Stimulated activated CD4-positive, alpha-beta T cell treated with anti-CD3 and anti-CD28 coated beads, TNF-alpha, amount 100 ng/mL, for 4 hours (primary cell): ENCODE measurements around the gene ABTB1.
"Not testable (repeated sequence)": the region's sequence is repeated elsewhere in the genome, so short reads cannot be mapped to it uniquely, and the experiment has no call there.

ENCODE experiments used
- DNase-seq, 3 experiments: peaks; one replicate each; pipeline ENCODE4 v3.0.0-alpha.2; 2020; ENCODE audit warnings: low read depth in 3 of 3

The ABTB1 gene

DNA sequence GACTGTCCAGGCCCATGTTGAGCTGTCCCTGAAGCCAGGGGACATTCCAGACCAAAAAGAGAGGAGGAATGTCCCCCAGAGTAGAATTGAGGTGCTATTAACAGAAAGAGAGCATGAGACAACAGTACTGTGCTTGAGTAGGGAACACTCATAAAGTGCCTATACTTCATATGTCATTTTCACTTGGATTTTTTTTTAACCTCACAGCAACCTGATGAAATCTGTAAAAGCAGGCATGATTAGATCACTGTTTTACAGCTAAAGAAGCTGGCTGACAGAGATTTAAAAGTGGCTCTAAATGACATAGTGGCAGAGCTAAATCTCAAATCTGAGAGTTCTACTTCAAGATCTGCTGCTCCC, 24.9 kb upstream of the ABTB1 start:
- DNase-seq, result no peak

DNA sequence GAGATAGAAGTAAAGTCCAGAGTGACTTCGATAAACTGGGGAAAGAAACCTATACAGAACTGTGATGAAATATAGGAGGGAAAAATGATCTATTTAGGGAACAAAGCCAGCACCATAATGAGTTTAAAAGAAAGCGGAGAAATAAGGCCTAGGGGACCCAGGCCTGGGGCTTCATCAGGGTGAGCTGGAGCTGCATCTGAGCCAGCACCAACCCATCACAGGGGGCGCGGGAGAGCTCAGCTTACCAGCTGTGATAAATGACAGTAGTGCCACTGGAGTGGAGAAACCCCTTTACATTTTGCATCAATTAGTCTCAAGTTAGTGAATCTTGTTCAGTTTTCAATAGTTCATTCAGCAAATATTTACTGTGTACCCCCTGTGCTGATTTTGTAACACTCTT, 22.5 kb upstream of the ABTB1 start:
- DNase-seq, result no peak

DNA sequence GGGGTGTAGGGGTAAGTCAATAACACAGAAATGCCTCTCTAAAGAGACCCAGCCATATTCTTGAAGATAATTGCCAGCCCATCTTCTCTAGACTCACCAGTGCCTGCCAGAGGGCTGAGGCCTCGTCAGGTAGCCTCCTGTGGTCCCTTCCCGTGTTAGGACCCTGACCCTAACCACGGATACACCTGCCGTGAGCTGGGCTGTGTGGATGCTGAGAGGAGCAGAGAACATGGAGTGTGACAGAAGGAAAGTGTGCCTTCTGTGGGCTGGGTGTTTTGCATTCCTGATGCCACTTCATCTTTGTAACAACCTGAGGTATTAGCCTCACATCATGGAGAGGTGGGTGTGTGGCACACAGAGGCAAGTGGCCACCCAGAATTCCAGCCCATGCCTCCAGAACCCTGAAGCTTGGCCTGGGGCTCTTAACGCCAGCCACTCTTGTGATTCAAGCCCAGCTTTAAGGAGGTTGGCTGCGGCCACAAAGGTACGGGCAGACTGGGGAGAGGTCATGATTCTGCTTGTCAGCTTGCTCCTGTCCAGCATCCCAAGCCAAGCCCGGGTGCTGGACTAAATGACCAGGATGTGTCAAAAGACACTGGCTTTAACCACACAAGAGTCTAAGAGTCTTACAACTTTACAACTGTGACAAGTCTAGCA, 21.1 kb upstream of the ABTB1 start:
- no peak for DNase-seq

DNA sequence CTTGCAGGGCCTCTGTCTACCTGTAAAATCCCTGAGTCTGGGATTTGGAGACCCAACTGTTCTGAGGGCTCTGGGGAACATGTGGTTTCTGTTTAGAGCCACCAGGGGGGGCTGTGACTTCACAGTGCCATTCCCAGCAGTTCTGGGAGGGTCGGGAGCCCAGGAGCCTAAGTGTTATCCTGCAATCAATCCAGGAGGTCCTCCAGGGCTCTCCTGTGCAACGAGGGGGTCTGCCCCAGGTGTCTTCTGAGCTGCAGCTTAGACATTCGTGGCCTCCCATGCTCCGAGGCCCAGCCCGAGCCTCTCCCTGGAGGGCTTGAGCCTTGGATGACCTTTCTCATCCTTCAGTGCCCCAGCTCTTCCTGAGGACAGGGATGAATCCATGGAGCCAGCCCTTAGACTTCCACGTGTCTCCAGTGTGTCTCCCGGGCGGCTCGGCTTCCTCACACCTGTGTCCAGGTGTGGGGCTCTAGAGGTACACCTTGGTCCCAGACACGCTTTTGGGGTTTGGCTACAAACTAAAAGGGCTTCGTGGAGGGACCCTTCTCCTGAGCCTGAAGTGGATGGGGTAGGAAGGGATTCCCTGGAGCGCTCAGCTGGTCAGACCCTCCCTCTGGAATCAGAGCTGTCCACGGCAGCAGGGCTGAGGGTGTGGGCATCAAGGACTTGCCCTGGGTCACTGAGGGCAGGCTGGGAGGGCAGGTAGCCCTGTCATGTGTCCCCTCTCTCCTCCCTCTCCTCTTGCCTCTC, 20.3 kb upstream of the ABTB1 start:
- DNase-seq, result no peak

DNA sequence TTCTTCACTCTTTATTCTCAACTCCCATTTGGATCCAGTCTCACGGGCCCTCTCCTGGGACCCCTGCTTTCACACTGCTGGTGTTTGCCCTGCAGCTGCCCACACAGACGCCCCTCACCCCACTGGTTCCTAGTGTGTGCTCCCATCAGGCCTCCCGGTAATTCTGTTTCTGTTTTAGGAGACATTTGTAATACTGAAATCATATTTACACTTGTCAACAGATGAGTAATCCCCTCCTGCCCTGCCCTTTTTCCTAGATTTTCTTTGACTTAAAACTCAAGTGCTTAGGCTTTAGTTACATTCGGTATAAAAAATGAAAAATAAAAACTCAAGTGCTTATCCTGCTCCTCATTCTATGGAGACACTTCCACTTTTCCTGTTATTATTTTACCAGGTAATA, 18.4 kb upstream of the ABTB1 start:
- no peak for DNase-seq

DNA sequence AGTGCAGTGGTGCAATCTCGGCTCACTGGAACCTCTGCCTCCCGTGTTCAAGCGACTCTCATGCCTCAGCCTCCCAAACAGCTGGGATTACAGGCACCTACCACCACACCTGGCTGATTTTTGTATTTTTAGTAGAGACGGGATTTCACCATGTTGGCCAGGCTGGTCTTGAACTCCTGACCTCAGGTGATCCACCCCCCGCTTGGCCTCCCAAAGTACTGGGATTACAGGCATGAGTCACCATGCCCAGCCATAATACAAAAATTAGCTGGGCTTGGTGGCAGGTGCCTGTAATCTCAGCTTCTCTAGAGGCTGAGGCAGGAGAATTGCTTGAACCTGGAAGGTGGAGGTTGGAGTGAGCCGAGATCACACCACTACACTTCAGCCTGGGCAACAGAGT, 17.8 kb upstream of the ABTB1 start:
- not testable (repeated sequence) for DNase-seq

DNA sequence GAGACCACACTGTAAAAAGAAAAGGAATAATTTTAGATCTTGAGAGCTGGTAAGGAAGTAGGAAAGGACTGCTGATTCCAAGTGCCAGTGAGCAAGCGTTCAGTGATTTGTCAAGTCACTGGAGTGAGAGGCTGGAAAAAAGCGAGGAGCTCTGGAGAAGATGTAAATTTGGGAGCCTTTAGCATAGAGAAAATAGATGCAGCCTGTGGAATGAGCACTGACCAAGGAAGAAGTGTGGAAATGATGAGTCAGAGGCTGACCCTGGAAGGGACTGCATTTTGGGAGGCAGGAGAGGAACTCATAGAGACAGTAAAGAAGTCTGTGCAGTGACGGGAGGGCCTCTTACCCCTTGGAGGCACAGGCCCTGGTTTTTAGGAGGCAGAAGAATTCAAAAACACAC, 17.1 kb upstream of the ABTB1 start:
- DNase-seq, result no peak

DNA sequence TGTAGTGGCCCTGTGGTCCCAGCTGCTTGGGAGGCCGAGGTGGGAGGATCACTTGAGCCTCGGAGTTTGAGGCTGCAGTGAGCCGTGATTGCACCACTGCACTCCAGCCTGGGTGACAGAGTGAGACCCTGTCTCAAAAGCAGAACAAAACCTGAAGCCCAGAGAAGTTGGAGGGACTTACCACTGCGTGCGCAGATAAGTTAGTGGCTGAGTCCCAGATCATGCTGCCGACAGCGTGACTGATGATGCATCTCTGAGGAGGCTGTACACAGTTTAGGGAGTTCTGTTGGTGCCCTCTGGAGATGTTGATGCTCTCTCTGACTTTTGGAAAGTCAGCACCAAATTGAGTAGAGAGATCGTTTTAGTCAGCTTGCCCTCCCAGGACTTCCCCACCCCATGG, 15.8 kb upstream of the ABTB1 start:
- no peak for DNase-seq

DNA sequence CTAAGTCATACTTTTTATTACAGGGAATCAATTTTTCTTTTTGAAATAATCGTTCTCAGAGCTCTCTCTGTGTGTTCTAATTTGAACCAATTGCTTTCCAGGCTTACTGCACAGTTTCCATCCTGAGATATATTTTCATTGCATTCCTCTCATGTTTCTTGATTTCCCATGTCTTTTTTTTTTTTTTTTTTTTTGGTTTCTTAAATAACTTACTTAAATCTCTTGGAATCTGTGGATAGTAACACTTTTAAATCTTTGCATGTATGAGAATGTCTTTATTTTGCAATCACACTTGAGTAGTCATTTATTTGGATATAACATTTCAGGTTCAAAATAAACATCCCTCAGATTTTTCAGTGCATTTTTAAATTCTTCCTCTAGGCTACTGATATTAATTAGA, 14.5 kb upstream of the ABTB1 start:
- DNase-seq, result no peak

DNA sequence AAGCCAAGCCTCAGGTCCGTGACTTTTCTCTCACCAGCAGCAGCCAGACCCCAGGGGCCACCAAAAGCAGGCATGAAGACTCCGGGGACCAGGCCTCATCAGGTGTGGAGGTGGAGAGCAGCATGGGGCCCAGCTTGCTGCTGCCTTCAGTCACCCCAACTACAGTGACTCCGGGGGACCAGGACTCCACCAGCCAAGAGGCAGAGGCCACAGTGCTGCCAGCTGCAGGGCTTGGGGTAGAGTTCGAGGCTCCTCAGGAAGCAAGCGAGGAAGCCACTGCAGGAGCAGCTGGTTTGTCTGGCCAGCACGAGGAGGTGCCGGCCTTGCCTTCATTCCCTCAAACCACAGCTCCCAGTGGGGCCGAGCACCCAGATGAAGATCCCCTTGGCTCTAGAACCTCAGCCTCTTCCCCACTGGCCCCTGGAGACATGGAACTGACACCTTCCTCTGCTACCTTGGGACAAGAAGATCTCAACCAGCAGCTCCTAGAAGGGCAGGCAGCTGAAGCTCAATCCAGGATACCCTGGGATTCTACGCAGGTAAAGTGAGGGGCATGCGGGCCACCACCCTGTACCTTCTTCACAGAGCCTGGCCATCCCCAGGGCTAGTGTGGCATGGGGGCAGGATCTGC, 12.0 kb upstream of the ABTB1 start:
- DNase-seq, result no peak

DNA sequence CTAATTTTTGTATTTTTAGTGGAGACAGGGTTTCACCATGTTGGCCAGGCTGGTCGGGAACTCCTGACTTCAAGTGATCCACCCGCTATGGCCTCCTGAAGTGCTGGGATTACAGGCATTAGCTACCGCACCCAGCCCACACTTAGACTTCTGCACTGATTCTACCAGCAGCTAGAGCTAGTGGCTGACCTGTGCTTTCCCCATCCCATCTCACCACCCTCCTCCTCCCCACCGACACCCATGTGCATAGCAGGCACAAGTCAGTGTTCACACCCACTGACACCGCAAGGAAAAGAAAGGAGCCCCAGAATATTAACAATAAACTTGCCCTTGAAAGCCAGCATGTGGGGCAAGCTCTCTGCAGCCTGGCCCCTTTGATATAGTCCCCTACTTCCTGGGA, 11.2 kb upstream of the ABTB1 start:
- no peak for DNase-seq

DNA sequence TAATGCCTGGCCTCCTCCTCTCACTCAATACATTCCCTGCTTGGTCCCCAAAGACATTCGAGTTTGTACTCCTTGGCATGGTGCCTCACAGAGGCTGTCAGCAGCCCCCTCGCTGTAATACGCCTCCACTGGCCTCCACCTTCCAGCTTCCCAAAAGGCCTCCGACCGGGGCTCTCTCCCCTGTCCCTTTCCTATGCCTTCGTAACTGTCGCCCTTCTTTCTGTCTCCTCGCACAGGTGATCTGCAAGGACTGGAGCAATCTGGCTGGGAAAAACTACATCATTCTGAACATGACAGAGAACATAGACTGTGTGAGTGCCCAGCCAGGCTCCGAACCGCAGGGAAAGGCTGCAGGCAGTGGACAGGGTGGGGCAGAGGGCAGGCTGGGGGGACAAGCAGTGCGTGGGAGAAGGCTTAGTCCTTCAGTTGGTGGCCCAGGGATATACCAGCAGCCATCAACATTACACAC, 10.7 kb upstream of the ABTB1 start:
- no peak for DNase-seq

DNA sequence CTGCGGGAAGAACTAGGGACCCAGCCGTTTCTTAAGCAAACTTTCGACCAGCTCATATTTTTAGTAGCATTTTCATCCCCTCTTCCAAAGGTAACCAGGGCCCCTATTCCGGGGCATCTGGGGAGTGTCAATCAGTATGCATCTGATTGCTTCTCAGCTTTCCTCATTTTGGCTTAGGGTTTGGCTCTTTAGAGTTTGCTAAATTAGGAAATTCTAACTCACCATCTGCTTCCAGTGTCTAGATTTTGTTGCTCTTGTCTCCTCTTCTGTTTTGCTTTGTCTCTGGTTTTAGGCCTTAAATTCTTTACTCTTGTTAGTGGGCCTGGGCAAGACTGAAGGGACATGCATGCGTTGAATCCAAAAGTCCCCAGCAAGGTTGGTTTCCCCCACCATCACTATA, 9.6 kb upstream of the ABTB1 start:
- no peak for DNase-seq

DNA sequence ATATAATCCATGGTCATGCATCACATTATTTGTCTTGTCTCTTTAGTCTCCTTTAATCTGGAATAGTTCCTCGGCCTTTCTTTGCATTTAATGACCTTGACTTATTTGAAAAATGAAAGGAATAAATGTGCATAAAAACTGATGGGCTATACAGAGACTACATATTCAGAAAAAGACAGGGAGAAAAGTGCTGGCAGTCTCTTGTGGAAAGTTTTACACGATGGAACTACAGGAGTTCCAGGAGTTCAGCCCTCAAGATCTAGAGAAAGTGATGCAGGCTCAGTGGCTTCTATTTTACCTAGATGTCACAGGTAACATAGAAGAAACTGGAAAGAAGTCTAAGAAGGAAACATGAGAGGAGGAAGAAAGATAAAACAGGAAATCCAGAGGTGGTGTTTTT, 7.6 kb upstream of the ABTB1 start:
- DNase-seq, result no peak

DNA sequence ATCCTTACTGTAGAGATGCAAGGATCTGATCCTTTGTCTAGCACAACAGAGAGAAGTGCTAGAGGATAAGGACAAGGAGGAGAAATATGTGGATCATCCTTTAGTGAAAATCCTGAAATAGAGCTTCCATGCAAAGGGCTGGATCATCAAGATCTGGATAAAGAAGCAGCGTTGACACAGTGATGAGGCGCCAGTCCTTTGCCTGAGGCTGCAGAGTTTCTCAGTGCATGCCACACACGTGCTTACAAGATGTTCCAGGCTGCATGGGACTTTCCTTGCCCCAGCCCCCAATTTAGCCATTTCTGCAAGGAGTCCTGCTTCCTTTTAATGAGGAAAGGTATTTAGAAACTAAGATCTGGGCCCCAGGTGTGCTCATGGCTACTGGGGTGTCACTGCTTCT, 7.2 kb upstream of the ABTB1 start:
- no peak for DNase-seq

DNA sequence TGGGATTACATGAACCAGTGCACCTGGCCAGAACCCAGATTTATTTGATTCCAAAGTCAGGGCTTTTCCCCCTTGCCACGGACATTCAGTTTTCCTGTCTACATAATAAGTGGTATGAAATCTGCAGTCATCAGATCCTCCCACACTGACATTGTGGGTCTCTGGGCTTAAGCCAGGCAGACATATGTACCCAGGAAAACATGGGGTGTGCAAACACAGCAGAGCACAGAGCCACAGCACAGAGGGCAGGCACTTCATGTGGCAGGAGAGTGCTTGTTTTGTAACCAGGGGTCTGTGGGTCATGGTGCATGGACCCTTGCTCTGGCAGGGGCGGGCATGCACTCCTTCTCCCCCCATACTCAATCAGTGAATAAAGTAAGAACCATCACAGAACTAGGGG, 6.1 kb upstream of the ABTB1 start:
- DNase-seq, result no peak

DNA sequence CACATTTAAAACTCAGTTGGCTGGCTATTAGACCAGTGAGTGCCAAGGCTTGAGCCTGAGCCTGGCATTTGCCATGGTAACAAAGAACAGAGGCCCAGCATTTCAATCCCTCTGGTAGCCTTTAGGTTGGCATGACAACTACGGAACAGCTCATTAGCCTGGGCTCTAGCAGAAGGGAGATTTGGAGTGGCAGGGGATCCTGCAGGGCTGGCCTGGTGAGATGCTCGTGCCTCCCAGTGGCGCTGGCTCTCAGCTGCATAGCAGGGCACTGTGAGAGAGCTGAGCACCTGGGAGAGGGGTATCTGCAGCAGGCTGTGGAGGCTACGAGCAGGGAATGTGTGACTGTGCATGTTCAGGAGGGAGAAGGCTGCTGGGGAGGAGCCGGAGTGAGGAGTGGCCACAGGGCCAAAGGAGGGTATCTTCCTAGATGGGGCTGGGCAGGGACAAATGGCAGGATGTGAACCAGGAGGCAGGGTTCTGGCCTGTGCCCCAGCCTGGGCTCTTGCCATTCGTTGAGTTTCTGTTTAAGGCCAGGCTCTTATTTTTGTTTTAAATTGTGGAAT, 5.6 kb upstream of the ABTB1 start:
- DNase-seq, result no peak

DNA sequence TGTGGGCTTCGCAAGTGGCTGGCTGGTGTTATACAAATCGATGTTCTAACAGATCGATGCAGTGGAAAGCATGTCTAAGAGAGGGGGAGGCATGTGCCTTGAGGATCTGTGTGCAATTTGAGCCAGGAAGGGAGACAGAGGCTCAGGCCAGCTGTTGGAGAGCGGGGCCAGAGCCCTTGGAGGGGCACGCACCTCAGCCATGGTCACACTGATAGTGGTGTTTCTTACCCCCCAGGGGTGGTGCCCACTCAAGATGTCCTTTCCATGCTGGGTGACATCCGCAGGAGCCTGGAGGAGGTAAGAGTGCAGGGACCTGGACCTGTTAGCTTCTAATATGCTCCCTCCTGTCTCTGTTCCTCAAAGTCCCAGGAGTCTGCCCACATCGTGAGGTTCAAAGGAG, 3.8 kb upstream of the ABTB1 start:
- DNase-seq, result no peak

DNA sequence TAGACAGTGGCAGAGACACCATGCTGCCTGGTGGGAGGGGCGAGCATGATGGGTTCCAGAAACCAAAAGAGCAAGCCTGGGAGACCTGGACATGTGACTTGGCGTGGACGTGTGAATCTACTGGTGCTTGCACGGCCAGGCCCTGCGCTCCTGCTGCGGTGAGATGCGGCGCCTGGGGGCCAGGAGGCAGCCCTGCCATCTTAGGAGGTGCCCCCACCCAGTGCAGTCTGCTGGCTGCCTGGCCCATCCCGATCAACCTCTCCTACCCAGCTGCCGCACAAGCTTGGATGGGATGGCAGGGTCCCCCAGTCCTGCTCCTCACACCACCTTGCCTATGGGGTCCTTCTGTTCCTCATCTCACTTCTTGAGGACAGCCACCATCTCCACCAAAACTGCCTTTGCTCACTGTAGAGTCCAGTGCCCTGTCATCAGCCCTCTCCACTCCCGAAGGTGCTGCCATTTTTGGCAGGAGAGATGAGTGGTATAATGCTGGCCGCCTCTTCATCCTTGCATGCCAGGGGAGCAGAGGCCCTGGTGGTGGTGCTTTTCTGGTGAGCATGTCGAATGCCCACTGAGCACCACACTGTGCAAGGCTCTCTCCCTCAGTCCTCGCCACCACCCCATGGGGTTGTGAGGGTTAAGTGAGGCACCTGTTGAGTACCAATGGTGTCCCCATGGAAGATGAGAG, 3.1 kb upstream of the ABTB1 start:
- DNase-seq, result no peak

DNA sequence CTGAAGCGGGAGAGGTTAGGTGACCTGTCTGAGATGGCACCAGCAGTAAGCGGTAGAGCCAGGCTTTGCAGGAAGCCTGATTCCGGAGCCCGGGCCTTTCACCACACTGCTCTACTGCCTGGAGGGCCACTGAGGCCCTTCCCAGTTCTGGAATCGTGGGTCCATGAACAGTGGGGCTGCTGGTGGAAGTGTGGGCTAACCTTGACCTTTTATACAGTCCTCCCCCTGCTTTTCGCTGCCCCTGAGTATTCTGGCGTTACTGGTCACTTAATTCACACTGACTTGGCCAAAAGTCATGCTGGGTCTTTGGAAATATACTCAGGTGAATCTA, 2.6 kb upstream of the ABTB1 start:
- DNase-seq, result no peak

DNA sequence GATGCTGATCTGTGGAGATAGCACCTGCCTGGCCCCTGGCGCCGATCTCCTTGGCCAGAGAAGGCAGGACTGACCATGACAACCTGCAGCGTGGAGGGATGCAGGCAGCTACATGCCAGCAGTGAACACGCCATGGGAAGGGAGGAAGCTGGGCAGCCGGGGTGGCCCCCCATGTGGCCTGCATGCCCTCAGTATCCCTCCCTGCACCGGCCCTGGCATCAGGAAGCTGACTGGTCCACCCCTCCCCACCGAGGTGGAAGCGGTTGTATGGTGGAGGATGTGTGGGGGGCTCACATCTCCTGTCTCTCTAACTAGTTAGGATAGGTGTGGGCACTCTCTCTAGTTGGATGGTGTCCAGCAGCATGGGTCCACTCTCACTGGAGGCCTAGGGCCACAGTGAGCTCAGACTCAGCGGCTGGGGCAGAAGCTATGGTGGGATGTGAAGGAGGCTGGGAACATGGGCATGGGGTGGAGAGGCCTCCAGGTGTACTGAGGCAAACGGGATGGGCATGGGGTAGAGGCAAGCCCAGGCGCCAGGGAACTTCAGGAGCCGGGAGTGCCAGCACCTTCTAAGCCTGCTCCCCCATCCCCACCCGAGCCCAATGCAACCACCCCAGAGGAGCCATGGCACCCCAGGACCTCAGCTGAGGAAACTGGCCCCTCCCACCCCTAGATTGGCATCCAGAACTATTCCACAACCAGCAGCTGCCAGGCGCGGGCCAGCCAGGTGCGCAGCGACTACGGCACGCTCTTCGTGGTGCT, 1.8 kb upstream of the ABTB1 start:
- no peak for DNase-seq
